ENCODE measurements around the gene OR56A3.

Gene OR56A3

GRCh38 chr11:5941951-5942350 lies at the start of gene OR56A3:
TSS of gene OR56A3 (plus strand) at chr11:5942251. CDS start at chr11:5947347, 5,096 bp downstream.
- no peak within 1 kb of the TSS for H3K4me3 ChIP-seq (ENCODE audit: low read length in 2 of 2)
- H3K36me3 ChIP-seq (ENCODE audit: control insufficient read depth in 2 of 2, insufficient read depth in 2 of 2, low read length in 2 of 2), result no peaks in the 10 kb centered on the region
- no peak within 1 kb of the TSS for H3K27ac ChIP-seq (ENCODE audit: low read length)
- peaks cover 0 to 3% of the 10 kb centered on the region in 2 donors for H3K9me3 ChIP-seq (ENCODE audit: control insufficient read depth in 2 of 2, low read length in 2 of 2)
- peaks cover 0 to 2% of the 10 kb centered on the region in 2 donors for H3K27me3 ChIP-seq (ENCODE audit: control insufficient read depth in 1 of 2, insufficient read depth in 2 of 2, low read length in 2 of 2)
- H3K9ac ChIP-seq (ENCODE audit: low read length in 2 of 2), result no peak within 1 kb of the TSS
- no peaks in the 10 kb centered on the region for H3K4me1 ChIP-seq (ENCODE audit: control insufficient read depth, insufficient read depth, low read length)

- no peaks in the 10 kb centered on the region for H3K4me1 ChIP-seq (ENCODE audit: control insufficient read depth, insufficient read depth, low read length)
- H3K9ac ChIP-seq (ENCODE audit: low read length in 2 of 2), result no peak within 1 kb of the TSS
- H3K27ac ChIP-seq (ENCODE audit: low read length), result no peak within 1 kb of the TSS
- no peaks in the 10 kb centered on the region for H3K36me3 ChIP-seq (ENCODE audit: control insufficient read depth in 2 of 2, insufficient read depth in 2 of 2, low read length in 2 of 2)
- H3K27me3 ChIP-seq (ENCODE audit: control insufficient read depth in 1 of 2, insufficient read depth in 2 of 2, low read length in 2 of 2), result no peaks in the 10 kb centered on the region
- no peak within 1 kb of the TSS for H3K4me3 ChIP-seq (ENCODE audit: low read length in 2 of 2)
- no peaks in the 10 kb centered on the region for H3K9me3 ChIP-seq (ENCODE audit: control insufficient read depth in 2 of 2, low read length in 2 of 2)
These were observed 49.1 kb upstream of the OR56A3 start, which contains the start of gene OR52E5 for GRCh38 chr11:5892908-5893307. TSS of gene OR52E5 (plus strand) at chr11:5893208. CDS start at chr11:5900777, 7,569 bp downstream.

DNA sequence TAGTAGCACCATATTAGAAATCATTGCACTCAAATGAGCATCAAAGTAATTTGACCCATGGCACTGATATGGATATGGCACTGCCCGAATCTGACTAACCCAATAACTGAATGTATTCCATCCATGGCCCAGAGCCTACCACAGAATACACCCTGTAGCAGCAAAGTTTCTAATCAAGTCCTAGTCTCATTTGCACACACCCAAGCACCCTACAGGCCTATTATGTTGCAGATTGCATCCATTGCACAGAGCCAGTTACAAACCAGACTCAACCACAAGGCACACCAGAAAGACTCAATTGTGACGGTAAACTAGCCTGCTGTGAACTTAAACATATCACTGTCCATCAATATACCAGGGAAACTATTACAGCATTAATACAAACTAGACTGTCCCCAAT lies 42.5 kb upstream of the OR56A3 start:
- no peak overlapping the region for H3K9ac ChIP-seq (ENCODE audit: low read length in 2 of 2)
- no peaks in the 10 kb centered on the region for H3K27me3 ChIP-seq (ENCODE audit: control insufficient read depth in 1 of 2, insufficient read depth in 2 of 2, low read length in 2 of 2)
- no peak overlapping the region for H3K4me3 ChIP-seq (ENCODE audit: low read length in 2 of 2)
- H3K4me1 ChIP-seq (ENCODE audit: control insufficient read depth, insufficient read depth, low read length), result no peaks in the 10 kb centered on the region
- no peaks in the 10 kb centered on the region for H3K36me3 ChIP-seq (ENCODE audit: control insufficient read depth in 2 of 2, insufficient read depth in 2 of 2, low read length in 2 of 2)
- H3K27ac ChIP-seq (ENCODE audit: low read length), result no peak overlapping the region
- peaks cover 0 to 2% of the 10 kb centered on the region in 2 donors for H3K9me3 ChIP-seq (ENCODE audit: control insufficient read depth in 2 of 2, low read length in 2 of 2)

- no peaks in the 10 kb centered on the region for H3K36me3 ChIP-seq (ENCODE audit: control insufficient read depth in 2 of 2, insufficient read depth in 2 of 2, low read length in 2 of 2)
- H3K27me3 ChIP-seq (ENCODE audit: control insufficient read depth in 1 of 2, insufficient read depth in 2 of 2, low read length in 2 of 2), result no peaks in the 10 kb centered on the region
- no peaks in the 10 kb centered on the region for H3K4me1 ChIP-seq (ENCODE audit: control insufficient read depth, insufficient read depth, low read length)
These were observed 31.5 kb upstream of the OR56A3 start for GRCh38 chr11:5910540-5910939.

GRCh38 chr11:5922749-5923426 lies 19.2 kb upstream of the OR56A3 start:
- Histone ChIP-seq H3K27ac (ENCODE audit: low read length) (no peak overlapping the region), H3K27me3 (ENCODE audit: control insufficient read depth in 1 of 2, insufficient read depth in 2 of 2, low read length in 2 of 2) (no peaks in the 10 kb centered on the region), H3K9me3 (ENCODE audit: control insufficient read depth in 2 of 2, low read length in 2 of 2) (peaks cover 2 to 7% of the 10 kb centered on the region in 2 donors), H3K9ac (ENCODE audit: low read length in 2 of 2) (no peak overlapping the region), H3K36me3 (ENCODE audit: control insufficient read depth in 2 of 2, insufficient read depth in 2 of 2, low read length in 2 of 2) (no peaks in the 10 kb centered on the region), H3K4me3 (ENCODE audit: low read length in 2 of 2) (no peak overlapping the region), H3K4me1 (ENCODE audit: control insufficient read depth, insufficient read depth, low read length) (no peaks in the 10 kb centered on the region)

More at GRCh38 chr11:5910540-5910939, 31.5 kb upstream of the OR56A3 start:
- Histone ChIP-seq H3K9ac (ENCODE audit: low read length in 2 of 2) (no peak overlapping the region), H3K27ac (ENCODE audit: low read length) (no peak overlapping the region), H3K4me3 (ENCODE audit: low read length in 2 of 2) (no peak overlapping the region), H3K9me3 (ENCODE audit: control insufficient read depth in 2 of 2, low read length in 2 of 2) (peaks cover 0 to 2% of the 10 kb centered on the region in 2 donors)

- Histone ChIP-seq H3K4me1 (ENCODE audit: control insufficient read depth, insufficient read depth, low read length) (no peaks in the 10 kb centered on the region), H3K36me3 (ENCODE audit: control insufficient read depth in 2 of 2, insufficient read depth in 2 of 2, low read length in 2 of 2) (no peaks in the 10 kb centered on the region), H3K4me3 (ENCODE audit: low read length in 2 of 2) (no peak overlapping the region), H3K9ac (ENCODE audit: low read length in 2 of 2) (no peak overlapping the region), H3K27me3 (ENCODE audit: control insufficient read depth in 1 of 2, insufficient read depth in 2 of 2, low read length in 2 of 2) (no peaks in the 10 kb centered on the region), H3K27ac (ENCODE audit: low read length) (no peak overlapping the region), H3K9me3 (ENCODE audit: control insufficient read depth in 2 of 2, low read length in 2 of 2) (peaks cover 2 to 7% of the 10 kb centered on the region in 2 donors)
These were observed 18.6 kb upstream of the OR56A3 start for GRCh38 chr11:5923427-5923776.

GRCh38 chr11:5923794-5924193 lies 18.3 kb upstream of the OR56A3 start:
- Histone ChIP-seq H3K4me1 (ENCODE audit: control insufficient read depth, insufficient read depth, low read length) (no peaks in the 10 kb centered on the region), H3K4me3 (ENCODE audit: low read length in 2 of 2) (no peak overlapping the region), H3K36me3 (ENCODE audit: control insufficient read depth in 2 of 2, insufficient read depth in 2 of 2, low read length in 2 of 2) (no peaks in the 10 kb centered on the region), H3K27me3 (ENCODE audit: control insufficient read depth in 1 of 2, insufficient read depth in 2 of 2, low read length in 2 of 2) (no peaks in the 10 kb centered on the region), H3K9ac (ENCODE audit: low read length in 2 of 2) (no peak overlapping the region), H3K27ac (ENCODE audit: low read length) (no peak overlapping the region), H3K9me3 (ENCODE audit: control insufficient read depth in 2 of 2, low read length in 2 of 2) (peaks cover 2 to 7% of the 10 kb centered on the region in 2 donors)

DNA sequence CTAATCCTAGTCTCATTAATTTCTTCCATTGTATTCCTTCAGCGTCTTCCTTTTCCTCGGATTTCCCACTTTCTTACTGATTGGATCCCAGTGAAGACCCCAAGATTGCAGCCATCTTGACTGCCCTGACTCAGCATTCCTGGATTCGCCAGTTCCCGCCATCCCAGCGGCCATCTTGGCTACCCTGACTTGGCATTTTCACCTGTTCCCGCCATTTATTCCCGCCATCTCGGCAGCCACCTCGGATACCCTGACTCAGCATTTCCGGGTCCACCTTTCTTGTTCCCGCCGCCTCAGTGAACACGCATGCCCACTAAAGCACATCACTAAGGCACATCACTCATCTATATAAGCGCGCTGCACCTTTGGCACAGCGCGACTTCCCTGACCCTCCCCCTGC lies 13.8 kb upstream of the OR56A3 start:
- H3K4me1 ChIP-seq (ENCODE audit: control insufficient read depth, insufficient read depth, low read length), result no peaks in the 10 kb centered on the region
- H3K9me3 ChIP-seq (ENCODE audit: control insufficient read depth in 2 of 2, low read length in 2 of 2), result peaks cover 0 to 13% of the 10 kb centered on the region in 2 donors
- H3K27ac ChIP-seq (ENCODE audit: low read length), result no peak overlapping the region

GRCh38 chr11:5928811-5929210 lies 13.2 kb upstream of the OR56A3 start:
- no peaks in the 10 kb centered on the region for H3K4me1 ChIP-seq (ENCODE audit: control insufficient read depth, insufficient read depth, low read length)
- H3K27me3 ChIP-seq (ENCODE audit: control insufficient read depth in 1 of 2, insufficient read depth in 2 of 2, low read length in 2 of 2), result no peaks in the 10 kb centered on the region
- H3K27ac ChIP-seq (ENCODE audit: low read length), result no peak overlapping the region
- H3K9ac ChIP-seq (ENCODE audit: low read length in 2 of 2), result no peak overlapping the region
- H3K9me3 ChIP-seq (ENCODE audit: control insufficient read depth in 2 of 2, low read length in 2 of 2), result peaks cover 0 to 13% of the 10 kb centered on the region in 2 donors
- no peak overlapping the region for H3K4me3 ChIP-seq (ENCODE audit: low read length in 2 of 2)
- no peaks in the 10 kb centered on the region for H3K36me3 ChIP-seq (ENCODE audit: control insufficient read depth in 2 of 2, insufficient read depth in 2 of 2, low read length in 2 of 2)

More for the DNA sequence above, 13.8 kb upstream of the OR56A3 start:
- Histone ChIP-seq H3K27me3 (ENCODE audit: control insufficient read depth in 1 of 2, insufficient read depth in 2 of 2, low read length in 2 of 2) (no peaks in the 10 kb centered on the region), H3K36me3 (ENCODE audit: control insufficient read depth in 2 of 2, insufficient read depth in 2 of 2, low read length in 2 of 2) (no peaks in the 10 kb centered on the region), H3K4me3 (ENCODE audit: low read length in 2 of 2) (no peak overlapping the region), H3K9ac (ENCODE audit: low read length in 2 of 2) (no peak overlapping the region)

DNA sequence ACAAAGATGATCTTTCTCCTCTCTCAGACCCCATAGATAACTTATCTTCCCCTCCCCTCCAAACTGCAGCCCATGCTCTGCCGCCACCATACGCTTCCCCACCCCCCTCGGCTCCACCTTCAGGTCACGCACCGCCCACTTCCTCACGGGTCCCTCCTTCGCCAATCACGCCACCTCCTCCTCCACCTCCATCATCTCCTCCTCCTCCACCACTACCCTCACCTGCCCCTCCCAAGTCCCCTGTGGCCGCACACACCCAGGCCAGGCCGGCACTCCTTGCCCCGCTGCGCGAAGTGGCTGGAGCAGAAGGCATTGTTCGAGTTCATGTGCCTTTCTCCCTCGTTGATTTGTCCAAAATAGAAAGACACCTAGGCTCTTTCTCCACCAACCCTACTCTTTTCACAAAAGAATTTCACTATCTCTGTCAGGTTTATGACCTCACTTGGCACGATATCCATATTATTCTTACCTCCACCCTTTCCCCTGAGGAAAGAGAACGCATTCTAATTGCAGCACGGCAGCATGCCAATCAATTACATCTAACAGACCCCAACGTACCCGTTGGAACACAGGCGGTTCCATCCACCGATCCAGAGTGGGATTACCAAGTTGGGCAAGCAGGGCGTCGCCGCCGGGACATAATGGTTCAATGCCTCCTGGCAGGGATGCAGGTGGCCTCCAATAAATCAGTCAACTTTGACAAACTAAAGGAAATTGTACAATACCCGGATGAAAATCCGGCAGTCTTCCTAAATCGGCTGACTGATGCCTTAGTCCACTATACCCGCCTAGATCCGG lies 12.3 kb upstream of the OR56A3 start:
- H3K27ac ChIP-seq (ENCODE audit: low read length), result no peak overlapping the region
- H3K9me3 ChIP-seq (ENCODE audit: control insufficient read depth in 2 of 2, low read length in 2 of 2), result peaks cover 0 to 13% of the 10 kb centered on the region in 2 donors
- H3K4me3 ChIP-seq (ENCODE audit: low read length in 2 of 2), result no peak overlapping the region
- H3K4me1 ChIP-seq (ENCODE audit: control insufficient read depth, insufficient read depth, low read length), result no peaks in the 10 kb centered on the region
- no peak overlapping the region for H3K9ac ChIP-seq (ENCODE audit: low read length in 2 of 2)
- H3K27me3 ChIP-seq (ENCODE audit: control insufficient read depth in 1 of 2, insufficient read depth in 2 of 2, low read length in 2 of 2), result no peaks in the 10 kb centered on the region
- H3K36me3 ChIP-seq (ENCODE audit: control insufficient read depth in 2 of 2, insufficient read depth in 2 of 2, low read length in 2 of 2), result no peaks in the 10 kb centered on the region

DNA sequence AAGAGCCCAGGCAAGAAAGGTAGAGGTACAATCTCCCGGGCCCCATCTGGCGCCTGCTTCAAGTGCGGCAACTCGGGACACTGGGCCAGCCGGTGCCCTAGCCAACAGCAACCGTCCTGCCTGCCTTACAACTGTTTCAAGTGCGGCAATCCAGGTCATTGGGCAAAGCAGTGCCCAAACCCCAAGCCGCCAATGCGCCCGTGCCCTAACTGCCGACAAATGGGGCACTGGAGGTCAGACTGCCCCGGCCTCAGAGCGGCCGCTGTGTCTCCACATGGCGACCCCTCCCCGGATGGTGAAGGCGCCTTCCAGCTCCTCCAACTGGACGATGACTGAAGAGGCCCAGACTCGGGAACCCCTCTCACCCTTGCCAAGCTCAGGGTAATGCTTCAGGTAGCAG lies 11.4 kb upstream of the OR56A3 start:
- H3K9me3 ChIP-seq (ENCODE audit: control insufficient read depth in 2 of 2, low read length in 2 of 2), result peaks cover 0 to 13% of the 10 kb centered on the region in 2 donors
- no peak overlapping the region for H3K4me3 ChIP-seq (ENCODE audit: low read length in 2 of 2)
- no peaks in the 10 kb centered on the region for H3K36me3 ChIP-seq (ENCODE audit: control insufficient read depth in 2 of 2, insufficient read depth in 2 of 2, low read length in 2 of 2)
- H3K9ac ChIP-seq (ENCODE audit: low read length in 2 of 2), result no peak overlapping the region
- no peaks in the 10 kb centered on the region for H3K4me1 ChIP-seq (ENCODE audit: control insufficient read depth, insufficient read depth, low read length)
- no peak overlapping the region for H3K27ac ChIP-seq (ENCODE audit: low read length)
- H3K27me3 ChIP-seq (ENCODE audit: control insufficient read depth in 1 of 2, insufficient read depth in 2 of 2, low read length in 2 of 2), result no peaks in the 10 kb centered on the region
